ENCODE results near the gene ANAPC7. TPM values are rescaled to one million over a fixed set of nuclear protein-coding genes. Genes with fewer than 3 reads are reported as not detected.
"Not testable (repeated sequence)": the region's sequence is repeated elsewhere in the genome, so short reads cannot be mapped to it uniquely, and the experiment has no call there.

Gene ANAPC7
- 54.4 and 58.5 TPM in 2 replicates for total RNA-seq (2014; rRNA removed; shearing (Covaris generic))

GRCh38 chr12:110403146-110403975, at the start of gene ANAPC7:
ANAPC7 (minus strand) TSS chr12:110403708; CDS start chr12:110403627, 81 bp downstream.
- DNase-seq (ENCODE audit: low spot score) = peak; percentile 90

- DNase-seq (ENCODE audit: low spot score) = no peak
Observed at GRCh38 chr12:110451263-110451662, 47.8 kb upstream of the ANAPC7 start.

GRCh38 chr12:110449799-110450497, 46.4 kb upstream of the ANAPC7 start, which contains the start of gene ARPC3:
ARPC3 (minus strand) TSS chr12:110450337; CDS start chr12:110450260, 77 bp downstream.
- peak; percentile 97 for DNase-seq (ENCODE audit: low spot score)

GRCh38 chr12:110444455-110444854, 40.9 kb upstream of the ANAPC7 start:
- no peak for DNase-seq (ENCODE audit: low spot score)

- no peak for DNase-seq (ENCODE audit: low spot score)
Observed at GRCh38 chr12:110436231-110436630, 32.7 kb upstream of the ANAPC7 start.

- DNase-seq (ENCODE audit: low spot score) = no peak
Observed at GRCh38 chr12:110431957-110432587, 28.6 kb upstream of the ANAPC7 start.

GRCh38 chr12:110429676-110430075, 26.2 kb upstream of the ANAPC7 start:
- not testable (repeated sequence) for DNase-seq (ENCODE audit: low spot score)

- no peak for DNase-seq (ENCODE audit: low spot score)
Observed at GRCh38 chr12:110426406-110426805, 22.9 kb upstream of the ANAPC7 start.

GRCh38 chr12:110424237-110424636, 20.7 kb upstream of the ANAPC7 start:
- no peak for DNase-seq (ENCODE audit: low spot score)

GRCh38 chr12:110421701-110422100, 18.2 kb upstream of the ANAPC7 start:
- no peak for DNase-seq (ENCODE audit: low spot score)

- no peak for DNase-seq (ENCODE audit: low spot score)
Observed at GRCh38 chr12:110421159-110421661, 17.7 kb upstream of the ANAPC7 start.

- not testable (repeated sequence) for DNase-seq (ENCODE audit: low spot score)
Observed at GRCh38 chr12:110420644-110421043, 17.1 kb upstream of the ANAPC7 start.

- DNase-seq (ENCODE audit: low spot score) = not testable (repeated sequence)
Observed at GRCh38 chr12:110417113-110417512, 13.6 kb upstream of the ANAPC7 start.

GRCh38 chr12:110410086-110410485, 6.6 kb upstream of the ANAPC7 start:
- DNase-seq (ENCODE audit: low spot score) = not testable (repeated sequence)

GRCh38 chr12:110405126-110405662, 1.7 kb upstream of the ANAPC7 start:
- DNase-seq (ENCODE audit: low spot score) = not testable (repeated sequence)

- peak; percentile 90 for DNase-seq (ENCODE audit: low spot score)
Observed at GRCh38 chr12:110403976-110404682, 621 bp upstream of the ANAPC7 start.

GRCh38 chr12:110382683-110383082, 20.8 kb downstream of the ANAPC7 start:
- DNase-seq (ENCODE audit: low spot score) = no peak

GRCh38 chr12:110379631-110380030, 23.9 kb downstream of the ANAPC7 start:
- DNase-seq (ENCODE audit: low spot score) = no peak

- no peak for DNase-seq (ENCODE audit: low spot score)
Observed at GRCh38 chr12:110379197-110379596, 24.3 kb downstream of the ANAPC7 start.

- not testable (repeated sequence) for DNase-seq (ENCODE audit: low spot score)
Observed at GRCh38 chr12:110378131-110378790, 25.2 kb downstream of the ANAPC7 start.
